ENCODE data around the gene ETF1. TPM values are rescaled to one million over a fixed set of nuclear protein-coding genes. Genes with fewer than 3 reads are reported as not detected.

ETF1 gene
- total and polyA plus RNA-seq, 9 of the 15 experiments (the other 6 are each of a cell fraction or from before 2014, with no cell fraction given): 53.7 to 209 (median 164) TPM

GRCh38 chr5:138580777-138581176 lies 37.7 kb upstream of the ETF1 start (continued):
- TF ChIP-seq ZNF592 (IDR thresholded peaks at IDR 0.05) (no peak), PTTG1 (tag; IDR thresholded peaks at IDR 0.05; ENCODE audit: low read depth) (no peak), SIN3B (IDR thresholded peaks at IDR 0.05; ENCODE audit: low read depth) (no peak), RB1 (IDR thresholded peaks at IDR 0.05; ENCODE audit: low read depth) (no peak), ZBTB5 (IDR thresholded peaks at IDR 0.05) (no peak), NR2F6 (CRISPR knock-in tag; IDR thresholded peaks at IDR 0.05) (no peak), ARHGAP35 (IDR thresholded peaks at IDR 0.05; ENCODE audit: partially characterized antibody) (no peak), HINFP (tag; conservative IDR thresholded peaks at IDR 0.05; ENCODE audit: low read depth) (no peak)
